ENCODE data around the gene TMEM250.

The TMEM250 gene

DNA sequence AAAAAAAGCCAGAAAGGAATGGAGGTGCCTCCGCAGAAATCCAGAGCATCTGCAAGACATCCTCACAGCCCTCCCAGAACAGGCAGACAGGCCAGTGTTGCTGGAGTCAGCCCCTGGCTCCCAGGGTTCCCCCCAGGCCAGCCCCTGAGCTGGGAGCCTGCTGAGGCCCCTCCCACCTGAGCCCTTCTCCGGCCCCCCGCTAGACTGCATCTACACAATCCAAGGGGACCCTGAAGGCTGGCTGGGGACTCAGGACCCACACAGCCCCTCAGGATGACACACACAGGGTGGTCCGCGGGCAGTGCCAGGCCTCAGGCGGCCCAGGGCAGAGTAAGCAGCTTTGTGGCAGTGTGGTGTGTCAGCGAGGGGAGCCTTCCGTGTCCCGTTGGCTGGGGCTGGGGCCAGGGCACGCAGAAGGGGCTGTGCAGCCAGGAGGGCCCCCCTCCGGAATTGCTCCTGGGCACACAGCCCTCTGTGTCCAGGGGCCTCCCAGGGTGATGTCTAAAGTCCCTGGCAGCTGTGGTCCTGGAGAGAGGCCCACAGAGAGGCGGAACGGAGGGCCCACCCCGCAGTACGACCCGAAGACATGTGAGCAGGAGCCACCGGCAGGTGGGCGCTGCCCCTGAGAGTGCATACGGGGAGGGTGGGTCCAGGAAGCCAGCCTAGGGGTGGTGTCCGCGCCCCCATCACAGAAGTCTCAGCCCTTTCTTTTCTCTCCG lies 2.9 kb downstream of the TMEM250 start:
- TF ChIP-seq FOXA1 (IDR thresholded peaks at IDR 0.05) (no peak), TARDBP (IDR thresholded peaks at IDR 0.05) (no peak), FOXK2 (IDR thresholded peaks at IDR 0.05) (no peak), ARNT (IDR thresholded peaks at IDR 0.05) (no peak), HDGF (IDR thresholded peaks at IDR 0.05; ENCODE audit: borderline replicate concordance) (no peak), L3MBTL2 (conservative IDR thresholded peaks at IDR 0.05) (no peak), NFRKB (IDR thresholded peaks at IDR 0.05) (no peak), SUZ12 (IDR thresholded peaks at IDR 0.05) (no peak), LEF1 (IDR thresholded peaks at IDR 0.05; ENCODE audit: borderline replicate concordance) (no peak), CTBP1 (IDR thresholded peaks at IDR 0.05; ENCODE audit: borderline replicate concordance) (no peak), ELF4 (IDR thresholded peaks at IDR 0.05) (no peak), SP1 (IDR thresholded peaks at IDR 0.05) (no peak)
- TF ChIP-seq, protein P1, sequence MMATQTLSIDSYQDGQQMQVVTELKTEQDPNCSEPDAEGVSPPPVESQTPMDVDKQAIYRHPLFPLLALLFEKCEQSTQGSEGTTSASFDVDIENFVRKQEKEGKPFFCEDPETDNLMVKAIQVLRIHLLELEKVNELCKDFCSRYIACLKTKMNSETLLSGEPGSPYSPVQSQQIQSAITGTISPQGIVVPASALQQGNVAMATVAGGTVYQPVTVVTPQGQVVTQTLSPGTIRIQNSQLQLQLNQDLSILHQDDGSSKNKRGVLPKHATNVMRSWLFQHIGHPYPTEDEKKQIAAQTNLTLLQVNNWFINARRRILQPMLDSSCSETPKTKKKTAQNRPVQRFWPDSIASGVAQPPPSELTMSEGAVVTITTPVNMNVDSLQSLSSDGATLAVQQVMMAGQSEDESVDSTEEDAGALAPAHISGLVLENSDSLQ (IDR thresholded peaks at IDR 0.05): no peak
- ChIA-PET CTCF (no interaction called here), POLR2A (no interaction called here)
- DNase-seq (ENCODE audit: extremely low spot score): no peak

DNA sequence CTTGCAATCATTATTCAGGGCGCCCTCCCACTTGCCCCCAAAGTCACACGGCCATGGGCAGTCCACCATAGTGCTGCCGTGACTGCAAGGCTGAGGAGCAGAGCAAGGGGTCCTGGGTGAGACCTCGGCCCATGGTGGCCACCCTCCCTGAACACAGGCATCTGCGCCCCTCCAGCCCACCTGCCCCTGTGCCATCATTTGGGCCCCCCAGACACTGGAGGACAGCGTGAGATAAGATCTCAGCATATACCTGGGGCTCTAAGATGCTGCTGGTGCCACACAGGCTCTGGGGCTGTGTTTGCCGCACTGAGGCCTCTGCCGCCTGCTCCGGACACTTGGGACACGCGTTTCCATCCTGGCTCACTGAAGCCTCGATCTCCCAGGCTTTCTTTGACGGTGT lies 3.5 kb downstream of the TMEM250 start:
- POLR2A ChIA-PET: no interaction called here
- TF ChIP-seq LEF1 (IDR thresholded peaks at IDR 0.05; ENCODE audit: borderline replicate concordance): no peak
- TF ChIP-seq NFRKB (IDR thresholded peaks at IDR 0.05): no peak
- TF ChIP-seq ZNF384 (IDR thresholded peaks at IDR 0.05): no peak
- TF ChIP-seq FOXA1 (IDR thresholded peaks at IDR 0.05): no peak
- no peak for TF ChIP-seq BHLHE40 (IDR thresholded peaks at IDR 0.05; ENCODE audit: borderline replicate concordance)
- no peak for TF ChIP-seq SUZ12 (IDR thresholded peaks at IDR 0.05)
- TF ChIP-seq, protein P1 (IDR thresholded peaks at IDR 0.05): no peak
- no peak for TF ChIP-seq ARNT (IDR thresholded peaks at IDR 0.05)
- DNase-seq (ENCODE audit: extremely low spot score): no peak
- CTCF ChIA-PET: no interaction called here

DNA sequence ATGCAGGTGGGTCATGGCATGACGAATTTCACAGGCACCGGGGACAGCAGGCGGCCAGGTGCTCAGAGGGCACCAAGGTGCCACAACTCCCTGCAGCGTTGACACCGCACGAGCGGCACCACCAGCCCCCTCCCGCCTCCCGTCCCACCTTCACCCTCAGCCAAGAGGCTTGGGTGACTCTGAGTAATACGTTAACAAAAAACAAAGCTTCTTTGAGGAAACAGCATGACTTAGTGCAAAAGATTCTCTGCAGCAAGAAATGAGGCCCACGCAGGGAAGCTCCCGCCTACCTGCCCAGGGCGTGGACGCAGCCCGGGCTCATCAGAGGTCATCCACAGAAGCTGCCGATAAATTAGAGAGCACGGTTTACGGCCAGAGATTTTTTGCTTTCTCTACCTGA lies 4.1 kb downstream of the TMEM250 start:
- ChIA-PET CTCF (no interaction called here), POLR2A (no interaction called here)
- no peak for DNase-seq (ENCODE audit: extremely low spot score)
- TF ChIP-seq, protein P1 (IDR thresholded peaks at IDR 0.05): no peak
- TF ChIP-seq FOXM1 (IDR thresholded peaks at IDR 0.05; ENCODE audit: borderline replicate concordance) (no peak), ELF4 (IDR thresholded peaks at IDR 0.05) (no peak), SUZ12 (IDR thresholded peaks at IDR 0.05) (no peak), NFRKB (IDR thresholded peaks at IDR 0.05) (no peak), FOXK2 (IDR thresholded peaks at IDR 0.05) (no peak), SP1 (IDR thresholded peaks at IDR 0.05) (no peak), TARDBP (IDR thresholded peaks at IDR 0.05) (no peak), L3MBTL2 (conservative IDR thresholded peaks at IDR 0.05) (no peak), FOXA1 (IDR thresholded peaks at IDR 0.05) (no peak), LEF1 (IDR thresholded peaks at IDR 0.05; ENCODE audit: borderline replicate concordance) (no peak), BHLHE40 (IDR thresholded peaks at IDR 0.05; ENCODE audit: borderline replicate concordance) (no peak)

- ChIA-PET POLR2A (interaction anchor here (1.0 to 2.2 kb wide), 2 partner anchors 18 to 154 kb away, joined by 3 to 7 read pairs; no protein-coding TSS in a partner anchor), CTCF (no interaction called here)
- TF ChIP-seq NFRKB (IDR thresholded peaks at IDR 0.05) (no peak), LEF1 (IDR thresholded peaks at IDR 0.05; ENCODE audit: borderline replicate concordance) (no peak), ARNT (IDR thresholded peaks at IDR 0.05) (no peak), ELF4 (IDR thresholded peaks at IDR 0.05) (no peak), FOXK2 (IDR thresholded peaks at IDR 0.05) (no peak), BHLHE40 (IDR thresholded peaks at IDR 0.05; ENCODE audit: borderline replicate concordance) (no peak), FOXM1 (IDR thresholded peaks at IDR 0.05; ENCODE audit: borderline replicate concordance) (no peak)
- TF ChIP-seq, protein P1 (IDR thresholded peaks at IDR 0.05): no peak
- DNase-seq (ENCODE audit: extremely low spot score): no peak
Measured at GRCh38 chr9:136112541-136112940, 6.1 kb downstream of the TMEM250 start.

- DNase-seq (ENCODE audit: extremely low spot score): no peak
- ChIA-PET POLR2A (interaction anchor here (1.0 to 2.2 kb wide), 2 partner anchors 9 to 18 kb away, joined by 3 to 7 read pairs; no protein-coding TSS in a partner anchor), CTCF (interaction anchor here (0.8 kb wide), 1 partner anchor 10 kb away, joined by 3 read pairs; no protein-coding TSS in a partner anchor)
- no peak for TF ChIP-seq BHLHE40 (IDR thresholded peaks at IDR 0.05; ENCODE audit: borderline replicate concordance)
- no peak for TF ChIP-seq ELF4 (IDR thresholded peaks at IDR 0.05)
- TF ChIP-seq NFRKB (IDR thresholded peaks at IDR 0.05): no peak
- TF ChIP-seq TARDBP (IDR thresholded peaks at IDR 0.05): no peak
- TF ChIP-seq CTBP1 (IDR thresholded peaks at IDR 0.05; ENCODE audit: borderline replicate concordance): no peak
- TF ChIP-seq FOXA1 (IDR thresholded peaks at IDR 0.05): no peak
- TF ChIP-seq LEF1 (IDR thresholded peaks at IDR 0.05; ENCODE audit: borderline replicate concordance): no peak
- TF ChIP-seq FOXM1 (IDR thresholded peaks at IDR 0.05; ENCODE audit: borderline replicate concordance): no peak
- no peak for TF ChIP-seq ARNT (IDR thresholded peaks at IDR 0.05)
- TF ChIP-seq FOXK2 (IDR thresholded peaks at IDR 0.05): no peak
- no peak for TF ChIP-seq SP1 (IDR thresholded peaks at IDR 0.05)
- no peak for TF ChIP-seq HDGF (IDR thresholded peaks at IDR 0.05; ENCODE audit: borderline replicate concordance)
- TF ChIP-seq SUZ12 (IDR thresholded peaks at IDR 0.05): no peak
- TF ChIP-seq, protein P1 (IDR thresholded peaks at IDR 0.05): no peak
- TF ChIP-seq ZNF384 (IDR thresholded peaks at IDR 0.05): no peak
- TF ChIP-seq L3MBTL2 (conservative IDR thresholded peaks at IDR 0.05): no peak
Measured at GRCh38 chr9:136111910-136112309, 6.8 kb downstream of the TMEM250 start.

Data from HEK293T (cell line).